HepG2 (cell line): Measurements from ENCODE around the gene ADARB1. TPM values are rescaled to one million over a fixed set of nuclear protein-coding genes. Genes with fewer than 3 reads are reported as not detected.

Experiments used
- HNRNPH1 ChIP-seq: fragments of 200-400 bp; formaldehyde crosslinking; optimal IDR thresholded peaks from 2 replicates; pipeline ENCODE3; 2017; ENCODE audit warnings: mild to moderate bottlenecking, low read depth, low read length
- NCOA2 ChIP-seq: sonication (generic); formaldehyde crosslinking; IDR thresholded peaks from 2 replicates; pipeline ENCODE4 v1.8.0; 2022; ENCODE audit warnings: inconsistent platforms
- POLR2AphosphoS5 ChIP-seq: IDR thresholded peaks from 2 replicates; pipeline ENCODE4 v1.6.1; 2012; ENCODE audit warnings: low read depth, low read length
- RFX1 ChIP-seq: fragments of 450-650 bp; IDR thresholded peaks from 2 replicates; pipeline ENCODE4 v1.6.1; 2017
- ZNF263 ChIP-seq: sonication (generic); formaldehyde crosslinking; IDR thresholded peaks from 2 replicates; pipeline ENCODE4 v1.4.0; 2020; ENCODE audit warnings: missing genetic modification reagents
- polyA plus RNA-seq, 8 experiments: library from polyadenylated mRNA; depleted of rRNA in 3 of 8; stranded (reverse) in 7 of 8; unstranded in 1 of 8; fragments of >200 nt; fragmentation: Illumina TruSeq in 4 of 8; extraction: Trizol in 4 of 8; gene quantifications; 2 replicates each; pipeline versions ENCODE4 v1.2.1 to v1.2.3, GENCODE V29; 2011 to 2016; ENCODE audit warnings: low read depth in 4 of 8, missing spikeins in 1 of 8, mixed read lengths in 1 of 8; ENCODE audit not compliant: insufficient read depth in 1 of 8
- total RNA-seq, 5 experiments: library from RNA; depleted of rRNA; stranded (reverse); fragments of >200 nt; fragmentation: Illumina TruSeq; extraction: Trizol; gene quantifications; 2 replicates each; pipeline ENCODE4 v1.2.3, GENCODE V29; 2016; ENCODE audit warnings: low read depth in 1 of 5
- TF ChIP-seq, protein P1 (sequence below): sonication (generic); formaldehyde crosslinking; IDR thresholded peaks from 2 replicates; pipeline ENCODE4 v1.4.0; 2020; ENCODE audit warnings: missing genetic modification reagents
- TF ChIP-seq, protein P2 (sequence below): IDR thresholded peaks from 2 replicates; pipeline ENCODE4 v1.6.1; 2016; ENCODE audit warnings: low read depth
- TF ChIP-seq, protein P3 (sequence below): sonication (generic); formaldehyde crosslinking; IDR thresholded peaks from 2 replicates; pipeline ENCODE4 v1.4.0; 2020; ENCODE audit warnings: missing genetic modification reagents, borderline replicate concordance
- TF ChIP-seq, protein P4 (sequence below): sonication (generic); formaldehyde crosslinking; IDR thresholded peaks from 2 replicates; pipeline ENCODE4 v1.5.0; 2020; ENCODE audit warnings: missing genetic modification reagents, mild to moderate bottlenecking, borderline replicate concordance
- TF ChIP-seq, protein P5 (sequence below): IDR thresholded peaks from 2 replicates; pipeline ENCODE4 v1.6.1; 2016

ADARB1 gene
- total and polyA plus RNA-seq, 2 of the 13 experiments (the other 11 are each of a cell fraction or from before 2014, with no cell fraction given): 6.6 to 10.0 TPM

DNA sequence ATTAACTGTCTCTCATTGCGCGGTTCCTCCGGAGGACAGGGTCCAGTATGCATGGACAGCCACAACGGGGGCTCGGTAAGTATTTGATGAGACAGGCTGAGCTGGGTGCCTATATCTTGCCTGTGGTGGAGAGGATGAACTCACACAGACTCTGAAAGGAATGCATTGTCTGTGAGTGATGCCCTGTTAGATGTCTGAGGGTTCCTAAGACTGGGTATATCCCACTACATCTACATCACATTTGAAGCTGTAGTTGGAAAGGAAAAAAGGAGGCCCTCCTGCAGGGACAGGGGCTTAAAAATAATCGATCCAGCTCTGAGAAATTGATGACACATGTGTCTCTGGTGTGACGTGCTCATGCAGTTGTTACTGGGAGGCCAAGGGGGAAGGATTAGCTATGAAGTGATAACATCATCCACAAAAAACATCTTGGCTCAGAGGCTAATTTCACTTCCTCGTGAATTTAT, 1.9 kb downstream of the ADARB1 start (continued):
- TF ChIP-seq, protein P1, sequence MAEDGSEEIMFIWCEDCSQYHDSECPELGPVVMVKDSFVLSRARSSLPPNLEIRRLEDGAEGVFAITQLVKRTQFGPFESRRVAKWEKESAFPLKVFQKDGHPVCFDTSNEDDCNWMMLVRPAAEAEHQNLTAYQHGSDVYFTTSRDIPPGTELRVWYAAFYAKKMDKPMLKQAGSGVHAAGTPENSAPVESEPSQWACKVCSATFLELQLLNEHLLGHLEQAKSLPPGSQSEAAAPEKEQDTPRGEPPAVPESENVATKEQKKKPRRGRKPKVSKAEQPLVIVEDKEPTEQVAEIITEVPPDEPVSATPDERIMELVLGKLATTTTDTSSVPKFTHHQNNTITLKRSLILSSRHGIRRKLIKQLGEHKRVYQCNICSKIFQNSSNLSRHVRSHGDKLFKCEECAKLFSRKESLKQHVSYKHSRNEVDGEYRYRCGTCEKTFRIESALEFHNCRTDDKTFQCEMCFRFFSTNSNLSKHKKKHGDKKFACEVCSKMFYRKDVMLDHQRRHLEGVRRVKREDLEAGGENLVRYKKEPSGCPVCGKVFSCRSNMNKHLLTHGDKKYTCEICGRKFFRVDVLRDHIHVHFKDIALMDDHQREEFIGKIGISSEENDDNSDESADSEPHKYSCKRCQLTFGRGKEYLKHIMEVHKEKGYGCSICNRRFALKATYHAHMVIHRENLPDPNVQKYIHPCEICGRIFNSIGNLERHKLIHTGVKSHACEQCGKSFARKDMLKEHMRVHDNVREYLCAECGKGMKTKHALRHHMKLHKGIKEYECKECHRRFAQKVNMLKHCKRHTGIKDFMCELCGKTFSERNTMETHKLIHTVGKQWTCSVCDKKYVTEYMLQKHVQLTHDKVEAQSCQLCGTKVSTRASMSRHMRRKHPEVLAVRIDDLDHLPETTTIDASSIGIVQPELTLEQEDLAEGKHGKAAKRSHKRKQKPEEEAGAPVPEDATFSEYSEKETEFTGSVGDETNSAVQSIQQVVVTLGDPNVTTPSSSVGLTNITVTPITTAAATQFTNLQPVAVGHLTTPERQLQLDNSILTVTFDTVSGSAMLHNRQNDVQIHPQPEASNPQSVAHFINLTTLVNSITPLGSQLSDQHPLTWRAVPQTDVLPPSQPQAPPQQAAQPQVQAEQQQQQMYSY (CRISPR knock-in tag): no peak
- TF ChIP-seq, protein P2, sequence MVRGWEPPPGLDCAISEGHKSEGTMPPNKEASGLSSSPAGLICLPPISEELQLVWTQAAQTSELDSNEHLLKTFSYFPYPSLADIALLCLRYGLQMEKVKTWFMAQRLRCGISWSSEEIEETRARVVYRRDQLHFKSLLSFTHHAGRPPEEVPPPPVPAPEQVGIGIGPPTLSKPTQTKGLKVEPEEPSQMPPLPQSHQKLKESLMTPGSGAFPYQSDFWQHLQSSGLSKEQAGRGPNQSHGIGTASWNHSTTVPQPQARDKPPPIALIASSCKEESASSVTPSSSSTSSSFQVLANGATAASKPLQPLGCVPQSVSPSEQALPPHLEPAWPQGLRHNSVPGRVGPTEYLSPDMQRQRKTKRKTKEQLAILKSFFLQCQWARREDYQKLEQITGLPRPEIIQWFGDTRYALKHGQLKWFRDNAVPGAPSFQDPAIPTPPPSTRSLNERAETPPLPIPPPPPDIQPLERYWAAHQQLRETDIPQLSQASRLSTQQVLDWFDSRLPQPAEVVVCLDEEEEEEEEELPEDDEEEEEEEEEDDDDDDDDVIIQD (CRISPR knock-in tag): no peak
- TF ChIP-seq NCOA2 (CRISPR knock-in tag) (no peak), RFX1 (no peak), HNRNPH1 (no peak), ZNF263 (CRISPR knock-in tag) (no peak), POLR2AphosphoS5 (no peak)
- TF ChIP-seq, protein P3, sequence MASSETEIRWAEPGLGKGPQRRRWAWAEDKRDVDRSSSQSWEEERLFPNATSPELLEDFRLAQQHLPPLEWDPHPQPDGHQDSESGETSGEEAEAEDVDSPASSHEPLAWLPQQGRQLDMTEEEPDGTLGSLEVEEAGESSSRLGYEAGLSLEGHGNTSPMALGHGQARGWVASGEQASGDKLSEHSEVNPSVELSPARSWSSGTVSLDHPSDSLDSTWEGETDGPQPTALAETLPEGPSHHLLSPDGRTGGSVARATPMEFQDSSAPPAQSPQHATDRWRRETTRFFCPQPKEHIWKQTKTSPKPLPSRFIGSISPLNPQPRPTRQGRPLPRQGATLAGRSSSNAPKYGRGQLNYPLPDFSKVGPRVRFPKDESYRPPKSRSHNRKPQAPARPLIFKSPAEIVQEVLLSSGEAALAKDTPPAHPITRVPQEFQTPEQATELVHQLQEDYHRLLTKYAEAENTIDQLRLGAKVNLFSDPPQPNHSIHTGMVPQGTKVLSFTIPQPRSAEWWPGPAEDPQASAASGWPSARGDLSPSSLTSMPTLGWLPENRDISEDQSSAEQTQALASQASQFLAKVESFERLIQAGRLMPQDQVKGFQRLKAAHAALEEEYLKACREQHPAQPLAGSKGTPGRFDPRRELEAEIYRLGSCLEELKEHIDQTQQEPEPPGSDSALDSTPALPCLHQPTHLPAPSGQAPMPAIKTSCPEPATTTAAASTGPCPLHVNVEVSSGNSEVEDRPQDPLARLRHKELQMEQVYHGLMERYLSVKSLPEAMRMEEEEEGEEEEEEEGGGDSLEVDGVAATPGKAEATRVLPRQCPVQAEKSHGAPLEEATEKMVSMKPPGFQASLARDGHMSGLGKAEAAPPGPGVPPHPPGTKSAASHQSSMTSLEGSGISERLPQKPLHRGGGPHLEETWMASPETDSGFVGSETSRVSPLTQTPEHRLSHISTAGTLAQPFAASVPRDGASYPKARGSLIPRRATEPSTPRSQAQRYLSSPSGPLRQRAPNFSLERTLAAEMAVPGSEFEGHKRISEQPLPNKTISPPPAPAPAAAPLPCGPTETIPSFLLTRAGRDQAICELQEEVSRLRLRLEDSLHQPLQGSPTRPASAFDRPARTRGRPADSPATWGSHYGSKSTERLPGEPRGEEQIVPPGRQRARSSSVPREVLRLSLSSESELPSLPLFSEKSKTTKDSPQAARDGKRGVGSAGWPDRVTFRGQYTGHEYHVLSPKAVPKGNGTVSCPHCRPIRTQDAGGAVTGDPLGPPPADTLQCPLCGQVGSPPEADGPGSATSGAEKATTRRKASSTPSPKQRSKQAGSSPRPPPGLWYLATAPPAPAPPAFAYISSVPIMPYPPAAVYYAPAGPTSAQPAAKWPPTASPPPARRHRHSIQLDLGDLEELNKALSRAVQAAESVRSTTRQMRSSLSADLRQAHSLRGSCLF (CRISPR knock-in tag): no peak
- TF ChIP-seq, protein P4, sequence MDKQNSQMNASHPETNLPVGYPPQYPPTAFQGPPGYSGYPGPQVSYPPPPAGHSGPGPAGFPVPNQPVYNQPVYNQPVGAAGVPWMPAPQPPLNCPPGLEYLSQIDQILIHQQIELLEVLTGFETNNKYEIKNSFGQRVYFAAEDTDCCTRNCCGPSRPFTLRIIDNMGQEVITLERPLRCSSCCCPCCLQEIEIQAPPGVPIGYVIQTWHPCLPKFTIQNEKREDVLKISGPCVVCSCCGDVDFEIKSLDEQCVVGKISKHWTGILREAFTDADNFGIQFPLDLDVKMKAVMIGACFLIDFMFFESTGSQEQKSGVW (CRISPR knock-in tag): no peak
- TF ChIP-seq, protein P5, sequence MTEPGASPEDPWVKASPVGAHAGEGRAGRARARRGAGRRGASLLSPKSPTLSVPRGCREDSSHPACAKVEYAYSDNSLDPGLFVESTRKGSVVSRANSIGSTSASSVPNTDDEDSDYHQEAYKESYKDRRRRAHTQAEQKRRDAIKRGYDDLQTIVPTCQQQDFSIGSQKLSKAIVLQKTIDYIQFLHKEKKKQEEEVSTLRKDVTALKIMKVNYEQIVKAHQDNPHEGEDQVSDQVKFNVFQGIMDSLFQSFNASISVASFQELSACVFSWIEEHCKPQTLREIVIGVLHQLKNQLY (CRISPR knock-in tag): no peak
